PC-3 (cell line): ENCODE measurements around the gene MORC1.

ENCODE experiments used
- EZH2phosphoT487 ChIP-seq: fragments of 300-600 bp; sonication (generic); IDR thresholded peaks from 2 replicates; pipeline ENCODE4 v1.6.1; 2018; ENCODE audit warnings: mild to moderate bottlenecking, antibody characterized with exemption, low read length, borderline replicate concordance
- TF ChIP-seq, protein P1 (sequence below): fragments of 300-600 bp; sonication (generic); conservative IDR thresholded peaks from 2 replicates; pipeline ENCODE4 v1.5.1; 2017; ENCODE audit warnings: antibody characterized with exemption, low read depth, mild to moderate bottlenecking, low read length

DNA sequence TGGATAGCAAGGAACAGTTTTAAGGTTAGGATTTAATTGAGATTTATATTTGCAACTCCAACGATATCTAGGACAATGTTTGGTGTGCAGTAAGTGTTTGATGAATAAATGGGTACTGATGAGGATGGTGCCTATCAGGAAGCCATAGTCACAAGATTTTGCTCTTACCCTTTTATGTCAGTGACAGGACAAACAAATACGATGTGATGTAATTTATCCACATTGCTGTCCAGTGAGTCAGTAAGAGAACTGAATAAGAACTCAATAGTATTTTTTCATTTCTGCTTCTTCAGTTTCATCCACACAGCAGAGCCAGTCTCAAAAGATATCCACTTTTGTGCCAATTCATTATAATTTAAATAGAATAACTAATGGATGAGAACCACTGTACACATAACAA, 37.0 kb upstream of the MORC1 start:
- TF ChIP-seq EZH2phosphoT487, result no peak
- TF ChIP-seq, protein P1, sequence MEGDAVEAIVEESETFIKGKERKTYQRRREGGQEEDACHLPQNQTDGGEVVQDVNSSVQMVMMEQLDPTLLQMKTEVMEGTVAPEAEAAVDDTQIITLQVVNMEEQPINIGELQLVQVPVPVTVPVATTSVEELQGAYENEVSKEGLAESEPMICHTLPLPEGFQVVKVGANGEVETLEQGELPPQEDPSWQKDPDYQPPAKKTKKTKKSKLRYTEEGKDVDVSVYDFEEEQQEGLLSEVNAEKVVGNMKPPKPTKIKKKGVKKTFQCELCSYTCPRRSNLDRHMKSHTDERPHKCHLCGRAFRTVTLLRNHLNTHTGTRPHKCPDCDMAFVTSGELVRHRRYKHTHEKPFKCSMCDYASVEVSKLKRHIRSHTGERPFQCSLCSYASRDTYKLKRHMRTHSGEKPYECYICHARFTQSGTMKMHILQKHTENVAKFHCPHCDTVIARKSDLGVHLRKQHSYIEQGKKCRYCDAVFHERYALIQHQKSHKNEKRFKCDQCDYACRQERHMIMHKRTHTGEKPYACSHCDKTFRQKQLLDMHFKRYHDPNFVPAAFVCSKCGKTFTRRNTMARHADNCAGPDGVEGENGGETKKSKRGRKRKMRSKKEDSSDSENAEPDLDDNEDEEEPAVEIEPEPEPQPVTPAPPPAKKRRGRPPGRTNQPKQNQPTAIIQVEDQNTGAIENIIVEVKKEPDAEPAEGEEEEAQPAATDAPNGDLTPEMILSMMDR, result no peak
